Psoas muscle (tissue), 8 donors: ENCODE measurements around the gene PREB. TPM values are rescaled to one million over a fixed set of nuclear protein-coding genes. Genes with fewer than 3 reads are reported as not detected.
A peak's percentile ranks its signal among the peaks of the same experiment; 100 is the strongest.

Experiments used
- ATAC-seq, 4 donors: fragments of 200-7000 bp; cut with Tn5 transposase; one replicate each; pipeline ENCODE4 v1.9.1; 2020; ENCODE audit warnings: moderate library complexity in 3 of 4, mild to moderate bottlenecking in 2 of 4
- DNase-seq, 2 donors: peaks; one replicate each; pipeline ENCODE4 v3.0.0-alpha.2; 2020
- H3K27ac ChIP-seq: fragments of 200-600 bp; one replicate; pipeline ENCODE4 v1.8.0; 2022
- H3K27me3 ChIP-seq, 3 donors: fragments of 200-600 bp in 1 of 3; one replicate each; pipeline versions ENCODE4 v1.6.1 to v1.8.0; 2013 to 2022; ENCODE audit warnings: low read length in 2 of 3, mild to moderate bottlenecking in 2 of 3, moderate library complexity in 1 of 3; ENCODE audit not compliant: insufficient read depth in 3 of 3
- H3K36me3 ChIP-seq, 2 donors: fragments of 200-600 bp in 1 of 2; one replicate each; pipeline versions ENCODE4 v1.6.1 to v1.8.0; 2013 to 2022; ENCODE audit warnings: low read depth in 1 of 2, mild to moderate bottlenecking in 1 of 2, moderate library complexity in 1 of 2; ENCODE audit not compliant: insufficient read depth in 1 of 2
- H3K4me1 ChIP-seq: fragments of 200-600 bp; one replicate; pipeline ENCODE4 v1.8.0; 2022
- H3K4me3 ChIP-seq: fragments of 200-600 bp; one replicate; pipeline ENCODE4 v1.8.0; 2022; ENCODE audit warnings: mild to moderate bottlenecking
- H3K9me3 ChIP-seq: fragments of 200-600 bp; one replicate; pipeline ENCODE4 v1.8.0; 2022
- CTCF ChIP-seq: fragments of 200-600 bp; IDR thresholded peaks from one replicate; pipeline ENCODE4 v1.8.0; 2022; ENCODE audit warnings: antibody characterized with exemption
- WGBS, 3 donors: extraction: QIAGEN DNeasy Blood & Tissue Kit; methylation state at CpG; one replicate each; pipeline versions ENCODE4 v1.1.6 to v1.1.7; 2013; 5-methylcytosine and 5-hydroxymethylcytosine counted together
- intact Hi-C, 2 donors: fragments of 100-400 bp; cut with DNase I; formaldehyde crosslinking; loops; one replicate each; pipeline versions ENCODE4 v1.11.0 to v1.14.2; 2022
- polyA plus RNA-seq, 3 donors: library from polyadenylated mRNA; stranded (reverse); fragments of 200-250 nt; gene quantifications; one replicate each; pipeline ENCODE4 v1.2.3, GENCODE V29; 2013
- total RNA-seq, 4 donors: library from RNA; stranded (reverse); fragmentation: NEBNext Ultra II Directional in 2 of 4; extraction: Animal tissue kit (Norgen Biotek cat#: 25700) in 2 of 4; gene quantifications; one replicate each; pipeline versions ENCODE4 v1.2.1 to v1.2.4, GENCODE V29; 2021 to 2023
- donor health status: healthy with polysubstance abuse.
- donor health status: DM: no; HTN: no; CAD: no; lungs with moderate emphysema.
- donor health status: Bipolar disorder and iron deficiency.
- donor health status: healthy.
- donor health status: DM: yes; HTN: yes; CAD: no.
- donor health status: DM: no; HTN: no; CAD: no.
- donor health status: DM: no; HTN: no; CAD: no.
- donor health status: DM: yes; HTN: yes; CAD: no.

PREB gene
- total and polyA plus RNA-seq, 7 donors, result 57.4 to 206 (median 125) TPM

- no peaks in the 10 kb centered on the region for H3K9me3 ChIP-seq
- H3K27ac ChIP-seq, result peak overlapping the region; percentile 94
- ATAC-seq (no peak), DNase-seq (no peak)
- no peaks in the 10 kb centered on the region for H3K27me3 ChIP-seq
- peaks cover 0 to 35% of the 10 kb centered on the region in 2 donors for H3K36me3 ChIP-seq
- H3K4me3 ChIP-seq, result peak overlapping the region; percentile 92
- peaks cover 12% of the 10 kb centered on the region for H3K4me1 ChIP-seq
- intact Hi-C loops, result loop anchor here in 1 of 2 donors (5.0 kb wide), 1 partner anchor 77 kb away; the partner anchor contains the start of genes ATRAID and SLC5A6
- WGBS, 3 donors, result 50 to 54% (median 53%) methylated on average over 33 of the region's 33 CpGs
- TF ChIP-seq CTCF, result no peak
These were observed 493 bp upstream of the PREB start for GRCh38 chr2:27134781-27135477.

- WGBS, 3 donors, result 29 to 35% (median 29%) methylated on average over 14 of the region's 14 CpGs
- DNase-seq, result peak; percentile 41 to 84
- TF ChIP-seq CTCF, result no peak
- Histone ChIP-seq H3K4me3 (peak overlapping the region; percentile 92), H3K4me1 (peaks cover 12% of the 10 kb centered on the region), H3K27me3 (no peaks in the 10 kb centered on the region), H3K9me3 (no peaks in the 10 kb centered on the region), H3K27ac (peak overlapping the region; percentile 94), H3K36me3 (peaks cover 0 to 41% of the 10 kb centered on the region in 2 donors)
- ATAC-seq, result peak; percentile 29 to 67 (median 52)
- intact Hi-C loops, result loop anchor here in 1 of 2 donors (5.0 kb wide), 1 partner anchor 79 kb away; the partner anchor contains the start of genes ATRAID and SLC5A6
These were observed 1.1 kb downstream of the PREB start for GRCh38 chr2:27133195-27133875.

GRCh38 chr2:27131429-27131828 lies 3.0 kb downstream of the PREB start:
- TF ChIP-seq CTCF, result no peak
- DNase-seq, result no peak
- Histone ChIP-seq H3K4me3 (no peak overlapping the region), H3K27ac (no peak overlapping the region), H3K9me3 (no peaks in the 10 kb centered on the region), H3K4me1 (peaks cover 12% of the 10 kb centered on the region), H3K36me3 (peaks cover 0 to 41% of the 10 kb centered on the region in 2 donors), H3K27me3 (no peaks in the 10 kb centered on the region)
- intact Hi-C loops, result loop anchor here in 1 of 2 donors (5.0 kb wide), 1 partner anchor 81 kb away; the partner anchor contains the start of genes ATRAID and SLC5A6
- no peak for ATAC-seq
- 79 to 86% (median 81%) methylated on average over 11 of the region's 11 CpGs for WGBS, 3 donors

GRCh38 chr2:27130396-27130795 lies 4.0 kb downstream of the PREB start:
- no peak for ATAC-seq
- Histone ChIP-seq H3K4me3 (no peak overlapping the region), H3K27ac (no peak overlapping the region), H3K4me1 (peaks cover 19% of the 10 kb centered on the region), H3K9me3 (no peaks in the 10 kb centered on the region), H3K27me3 (no peaks in the 10 kb centered on the region), H3K36me3 (peaks cover 0 to 41% of the 10 kb centered on the region in 2 donors)
- TF ChIP-seq CTCF, result no peak
- DNase-seq, result no peak
- intact Hi-C loops, result loop anchor here in 1 of 2 donors (5.0 kb wide), 1 partner anchor 82 kb away; the partner anchor contains the start of genes ATRAID and SLC5A6
- 85 to 90% (median 89%) methylated on average over 10 of the region's 10 CpGs for WGBS, 3 donors
